ENCODE data around the gene SPAAR.
A peak's percentile ranks its signal among the peaks of the same experiment; 100 is the strongest.
"Not testable (repeated sequence)": the region's sequence is repeated elsewhere in the genome, so short reads cannot be mapped to it uniquely, and the experiment has no call there.

The SPAAR gene

GRCh38 chr9:35909274-35909673 is at the start of gene SPAAR:
Gene SPAAR, plus strand, starts transcription at chr9:35909490. Its CDS starts 974 bp downstream, at chr9:35910464.
- DNase-seq, result no peak

GRCh38 chr9:35859990-35860339 is 49.3 kb upstream of the SPAAR start:
- no peak for DNase-seq

GRCh38 chr9:35861161-35861897 is 48.0 kb upstream of the SPAAR start:
- no peak for DNase-seq

- no peak for DNase-seq
Measured at GRCh38 chr9:35862328-35862727, 47.0 kb upstream of the SPAAR start.

GRCh38 chr9:35863583-35863982 is 45.7 kb upstream of the SPAAR start:
- DNase-seq, result no peak

GRCh38 chr9:35864695-35865255 is 44.5 kb upstream of the SPAAR start:
- no peak for DNase-seq

GRCh38 chr9:35867538-35867937 is 41.8 kb upstream of the SPAAR start:
- no peak for DNase-seq

- DNase-seq, result no peak
Measured at GRCh38 chr9:35868933-35869332, 40.4 kb upstream of the SPAAR start.

GRCh38 chr9:35869621-35870216 is 39.6 kb upstream of the SPAAR start:
- DNase-seq, result no peak

- DNase-seq, result no peak
Measured at GRCh38 chr9:35870351-35870923, 38.9 kb upstream of the SPAAR start, which contains the start of gene OR13J1. Gene OR13J1, minus strand, starts transcription at chr9:35870401. Its CDS starts 0 bp downstream, at chr9:35870401.

GRCh38 chr9:35871545-35871944 is 37.7 kb upstream of the SPAAR start:
- DNase-seq, result no peak

GRCh38 chr9:35872505-35872904 is 36.8 kb upstream of the SPAAR start:
- no peak for DNase-seq

GRCh38 chr9:35882263-35882848 is 26.9 kb upstream of the SPAAR start:
- peak; percentile 65 to 81 for DNase-seq

GRCh38 chr9:35882996-35883395 is 26.3 kb upstream of the SPAAR start:
- DNase-seq, result no peak

- not testable (repeated sequence) for DNase-seq
Measured at GRCh38 chr9:35884908-35885307, 24.4 kb upstream of the SPAAR start.

- no peak for DNase-seq
Measured at GRCh38 chr9:35891646-35892045, 17.6 kb upstream of the SPAAR start.

- DNase-seq, result no peak
Measured at GRCh38 chr9:35892051-35892450, 17.2 kb upstream of the SPAAR start.

GRCh38 chr9:35896570-35896969 is 12.7 kb upstream of the SPAAR start:
- DNase-seq, result no peak

- not testable (repeated sequence) for DNase-seq
Measured at GRCh38 chr9:35897376-35898099, 11.8 kb upstream of the SPAAR start.

- DNase-seq, result no peak
Measured at GRCh38 chr9:35898337-35898736, 11.0 kb upstream of the SPAAR start.

GRCh38 chr9:35899021-35899420 is 10.3 kb upstream of the SPAAR start:
- DNase-seq, result no peak

GRCh38 chr9:35903049-35903448 is 6.2 kb upstream of the SPAAR start:
- DNase-seq, result peak in 1 of 2 experiments; percentile 39

- no peak for DNase-seq
Measured at GRCh38 chr9:35904338-35904737, 5.0 kb upstream of the SPAAR start.

Measured in cerebellar nuclear complex (tissue), 1 donor.